HG02981 (cell line): ENCODE results near the gene NEU2.
"Not testable (repeated sequence)": the region's sequence is repeated elsewhere in the genome, so short reads cannot be mapped to it uniquely, and the experiment has no call there.

Source experiments
- ATAC-seq: cut with Tn5 transposase; IDR thresholded peaks from one replicate; pipeline ENCODE4 v1.9.1; 2021; ENCODE audit warnings: mild to moderate bottlenecking, moderate library complexity; ENCODE audit not compliant: unreplicated experiment

The NEU2 gene

DNA sequence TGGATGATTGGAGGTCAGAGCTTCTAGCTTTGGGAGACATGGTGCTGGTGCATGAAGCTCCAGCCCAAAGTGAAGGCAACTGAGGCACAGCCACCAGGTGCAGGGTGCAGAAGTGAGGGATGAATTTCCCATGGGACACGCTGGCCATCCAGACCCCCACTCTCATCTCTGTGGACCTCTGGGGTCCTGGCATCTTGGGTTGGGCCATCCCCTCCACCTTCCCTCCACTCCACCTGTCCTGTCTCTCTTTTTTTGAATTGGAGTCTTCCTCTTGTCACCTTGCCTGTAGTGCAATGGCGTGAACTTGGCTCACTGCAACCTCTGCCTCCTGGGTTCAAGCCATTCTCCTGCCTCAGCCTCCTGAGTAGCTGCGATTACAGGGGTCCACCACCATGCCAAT is 22.8 kb upstream of the NEU2 start:
- ATAC-seq: no peak

- no peak for ATAC-seq
Measured at GRCh38 chr2:233010569-233011267, 21.8 kb upstream of the NEU2 start.

GRCh38 chr2:233011268-233011650 is 21.2 kb upstream of the NEU2 start:
- ATAC-seq: no peak

DNA sequence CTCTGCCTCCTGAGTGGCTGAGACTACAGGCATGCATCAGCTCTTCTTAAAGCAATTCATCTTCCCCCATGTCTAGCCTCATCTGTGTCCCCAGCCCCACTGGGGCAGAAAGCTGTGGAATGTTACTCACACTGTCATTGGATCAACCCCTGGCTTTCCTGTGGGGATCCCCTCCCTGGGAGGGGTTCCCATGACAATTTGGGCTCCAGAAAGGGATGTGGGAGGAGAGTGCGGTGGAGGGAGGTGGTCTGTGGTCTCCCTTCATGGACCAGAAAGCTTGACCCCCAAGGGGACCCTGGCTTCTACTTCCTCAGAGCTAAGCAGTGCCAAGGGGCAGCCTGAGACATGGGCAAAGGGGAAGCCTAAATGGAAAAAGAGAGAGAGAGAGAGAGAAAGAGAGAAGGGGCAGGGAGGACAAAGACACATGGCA is 20.8 kb upstream of the NEU2 start:
- no peak for ATAC-seq

GRCh38 chr2:233012301-233012971 is 20.0 kb upstream of the NEU2 start:
- no peak for ATAC-seq

GRCh38 chr2:233013027-233013461 is 19.4 kb upstream of the NEU2 start, which contains the start of gene NGEF:
Gene NGEF (minus strand): TSS chr2:233013256. CDS start chr2:232974890, 38,366 bp downstream.
- no peak for ATAC-seq

GRCh38 chr2:233013650-233014049 is 18.8 kb upstream of the NEU2 start:
- no peak for ATAC-seq

GRCh38 chr2:233015019-233015645 is 17.3 kb upstream of the NEU2 start:
- ATAC-seq: no peak

DNA sequence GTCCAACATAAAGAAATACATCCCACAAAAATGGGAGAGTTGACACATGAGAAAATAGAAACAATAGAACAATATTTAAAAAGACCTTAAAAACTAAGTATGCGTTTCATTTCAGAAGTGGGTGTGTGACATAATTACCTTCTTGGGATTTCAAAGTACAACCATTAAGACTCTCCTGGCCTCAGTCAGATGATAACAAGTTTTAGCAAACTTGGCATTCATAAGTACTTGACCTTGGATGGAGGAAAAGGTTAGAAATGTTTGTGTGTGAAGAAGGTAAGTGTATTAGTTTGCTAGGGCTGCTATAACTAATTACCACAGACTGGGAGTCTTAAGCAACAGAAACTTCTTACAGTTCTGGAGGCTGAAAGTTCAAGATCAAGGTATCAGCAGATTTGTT is 14.5 kb upstream of the NEU2 start:
- ATAC-seq: no peak

GRCh38 chr2:233019610-233020009 is 12.9 kb upstream of the NEU2 start:
- not testable (repeated sequence) for ATAC-seq

DNA sequence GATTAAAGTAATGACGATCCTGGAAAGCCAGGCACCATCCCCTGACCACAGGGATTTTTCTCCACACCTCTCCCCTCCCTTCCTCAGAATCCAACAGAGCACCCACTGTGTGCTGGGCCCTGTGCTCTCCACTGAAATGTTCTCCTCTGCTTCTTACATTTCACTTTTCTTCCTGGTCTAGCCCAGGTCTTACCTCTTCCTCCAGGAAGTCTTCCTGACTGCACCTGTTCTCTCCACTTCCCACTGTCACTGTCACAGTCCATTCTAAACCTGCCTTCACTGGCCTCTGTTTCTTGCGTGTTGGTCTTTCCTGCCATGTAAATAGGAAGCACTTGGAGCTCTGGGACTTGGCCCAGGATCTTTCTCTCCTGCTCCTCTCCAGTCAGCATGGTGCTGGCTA is 12.0 kb upstream of the NEU2 start:
- no peak for ATAC-seq

- no peak for ATAC-seq
Measured at GRCh38 chr2:233021771-233022170, 10.7 kb upstream of the NEU2 start.

- no peak for ATAC-seq
Measured at GRCh38 chr2:233022561-233022960, 9.9 kb upstream of the NEU2 start.

- ATAC-seq: no peak
Measured at GRCh38 chr2:233023007-233023760, 9.3 kb upstream of the NEU2 start.

DNA sequence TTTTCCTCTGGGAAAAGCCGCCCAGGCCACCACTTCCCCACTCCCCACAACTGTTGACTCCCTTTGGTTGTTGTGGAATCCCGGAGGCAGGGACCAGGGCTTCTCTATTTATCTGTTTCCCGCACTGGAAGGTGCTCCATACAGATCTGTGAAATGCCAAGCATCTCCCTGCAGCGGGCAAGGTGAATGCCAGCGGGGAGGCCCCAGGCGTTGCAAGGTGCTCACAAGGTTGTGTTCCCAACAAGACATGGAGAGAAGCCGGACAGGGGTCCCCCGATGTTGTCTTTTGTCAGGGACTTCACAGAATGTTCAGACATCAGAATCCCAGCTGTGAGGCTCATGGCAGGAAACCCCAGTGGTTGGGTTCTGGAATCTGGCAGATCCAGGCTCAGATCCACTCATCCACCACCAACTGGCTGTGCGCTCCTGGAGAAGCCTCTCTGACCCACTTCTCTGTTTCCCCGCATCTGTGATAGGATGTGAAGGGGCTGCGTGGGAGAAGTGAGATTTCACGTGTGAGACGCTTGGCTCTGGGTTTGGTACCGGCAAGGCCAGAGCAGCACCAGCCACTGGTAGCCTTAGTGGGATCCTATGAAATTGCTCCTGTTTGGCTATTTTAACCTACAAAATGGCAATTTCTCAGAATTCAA is 8.6 kb upstream of the NEU2 start:
- no peak for ATAC-seq

GRCh38 chr2:233025706-233026105 is 6.8 kb upstream of the NEU2 start:
- no peak for ATAC-seq

GRCh38 chr2:233026198-233026813 is 6.2 kb upstream of the NEU2 start:
- ATAC-seq: no peak

GRCh38 chr2:233029321-233029720 is 3.2 kb upstream of the NEU2 start:
- ATAC-seq: no peak

- no peak for ATAC-seq
Measured at GRCh38 chr2:233031556-233032500, 644 bp upstream of the NEU2 start.
